HG03565 (cell line): ENCODE results near the gene TLX1.

ENCODE experiments used
- ATAC-seq: cut with Tn5 transposase; IDR thresholded peaks from one replicate; pipeline ENCODE4 v1.9.1; 2021; ENCODE audit warnings: mild to moderate bottlenecking, moderate library complexity; ENCODE audit not compliant: unreplicated experiment

Gene TLX1

DNA sequence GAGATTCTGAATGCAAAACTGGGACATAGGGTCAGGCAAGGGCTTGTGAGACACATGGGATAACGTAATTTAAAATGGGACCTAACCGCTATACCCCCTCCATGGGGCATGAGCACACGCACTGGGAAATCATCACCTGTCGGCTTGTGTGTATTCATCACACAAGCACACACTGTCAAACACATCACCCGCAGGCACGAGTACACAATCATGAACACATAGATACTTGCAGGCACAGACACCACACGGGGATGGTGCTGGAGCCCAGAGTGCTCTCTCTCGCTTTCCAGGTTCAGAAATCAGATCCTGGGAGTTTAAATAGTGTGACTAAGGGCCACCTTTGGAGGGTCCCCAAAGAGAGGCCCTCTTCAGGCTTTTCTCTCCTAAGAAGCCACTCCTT, 19.6 kb upstream of the TLX1 start:
- ATAC-seq: no peak

DNA sequence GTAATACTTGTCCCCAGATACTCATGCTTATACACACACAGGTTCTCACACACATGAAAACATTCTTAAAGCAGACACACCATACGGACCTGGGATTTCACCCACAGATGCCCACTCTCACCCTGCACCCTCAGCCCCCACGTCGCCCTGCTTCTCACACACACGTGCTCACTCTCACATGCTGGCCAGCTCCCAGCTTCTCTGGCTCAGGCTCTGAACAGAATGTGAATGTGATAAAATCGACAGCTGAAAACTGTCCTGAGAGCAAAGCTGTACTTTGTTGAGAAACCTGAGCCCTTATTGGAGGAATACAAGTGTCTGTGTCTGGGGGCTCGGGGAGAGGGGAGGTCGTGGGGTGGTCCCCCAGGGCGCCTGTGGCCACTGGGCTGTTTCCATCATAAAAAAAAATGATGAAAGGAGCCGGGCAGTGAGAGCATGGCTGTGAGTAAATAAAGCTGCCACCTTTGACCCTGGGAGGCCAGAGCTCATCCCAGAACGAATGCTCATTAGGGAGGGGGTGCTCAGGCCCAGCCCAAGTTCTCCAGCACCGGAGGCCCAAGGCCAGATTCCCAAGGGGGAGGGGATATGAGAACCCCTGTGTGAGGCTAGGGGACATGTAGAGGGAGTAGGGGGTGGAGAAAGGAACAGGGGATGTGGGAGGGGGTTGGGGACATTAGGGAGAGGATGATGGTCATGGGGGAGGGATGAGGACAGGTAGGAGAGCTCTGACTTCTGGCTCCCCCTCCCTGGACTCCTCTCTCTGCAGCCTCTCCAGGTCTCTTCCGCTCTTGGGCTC, 18.1 kb upstream of the TLX1 start:
- no peak for ATAC-seq

DNA sequence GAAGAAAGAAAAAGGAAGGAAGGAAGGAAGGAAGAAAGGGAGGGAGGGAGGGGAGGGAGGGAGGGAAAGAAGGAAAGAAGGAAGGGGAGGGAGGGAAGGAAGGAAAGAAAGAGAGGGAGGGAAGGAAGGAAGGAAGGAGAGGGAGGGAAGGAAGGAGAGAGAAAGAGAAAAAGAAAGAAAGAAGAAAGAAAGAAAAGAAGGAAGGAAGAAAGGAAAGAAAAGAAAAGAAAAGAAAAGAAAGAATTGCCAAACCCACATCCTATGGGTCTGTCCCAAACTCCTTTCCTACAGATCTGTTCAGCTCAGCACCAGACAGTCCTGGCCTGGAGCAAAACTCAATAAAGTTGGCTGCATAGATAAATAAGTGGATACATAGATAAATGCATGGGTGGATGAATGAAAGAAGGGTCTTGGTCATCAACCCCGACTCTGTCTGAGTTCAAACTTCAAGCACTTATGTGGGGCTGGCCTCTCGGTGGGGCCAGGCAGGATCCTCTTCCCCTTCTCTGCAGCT, 17.2 kb upstream of the TLX1 start:
- no peak for ATAC-seq

DNA sequence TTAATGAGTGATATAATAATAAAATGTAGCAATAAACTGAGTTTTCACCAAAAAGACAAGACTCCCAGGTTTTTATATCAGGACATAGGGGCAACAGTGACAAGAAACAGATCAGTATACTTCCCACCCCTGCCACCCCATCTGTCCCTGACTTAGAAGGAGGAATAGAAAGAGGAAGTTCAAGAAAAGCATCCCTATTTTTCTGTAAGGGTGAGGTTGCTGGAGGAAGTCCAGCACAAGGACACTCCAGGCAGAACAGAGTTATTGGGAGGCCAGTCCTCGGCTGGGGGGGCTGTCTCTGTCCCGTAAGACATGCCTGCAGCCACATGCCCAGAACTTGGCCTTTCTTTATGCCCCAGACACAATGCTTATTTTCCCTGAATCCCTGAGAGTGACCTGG, 16.5 kb upstream of the TLX1 start:
- no peak for ATAC-seq

DNA sequence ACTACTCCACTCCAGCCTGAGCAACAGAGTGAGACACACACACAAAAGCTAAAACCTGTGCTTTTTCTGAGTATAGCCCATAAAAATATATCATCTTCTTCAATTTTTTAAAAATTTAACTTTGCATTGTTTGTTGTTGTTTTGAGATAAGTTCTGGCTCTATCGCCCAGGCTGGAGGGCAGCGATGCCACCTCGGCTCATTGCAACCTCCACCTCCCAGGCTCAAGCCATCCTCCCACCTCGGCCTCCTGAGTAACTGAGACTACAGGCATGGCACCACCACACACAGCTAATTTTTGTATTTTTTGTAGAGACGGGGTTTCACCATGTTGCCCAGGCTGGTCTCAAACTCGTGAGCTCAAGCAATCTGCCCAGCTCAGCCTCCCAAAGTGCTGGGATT, 14.3 kb upstream of the TLX1 start:
- ATAC-seq: no peak

DNA sequence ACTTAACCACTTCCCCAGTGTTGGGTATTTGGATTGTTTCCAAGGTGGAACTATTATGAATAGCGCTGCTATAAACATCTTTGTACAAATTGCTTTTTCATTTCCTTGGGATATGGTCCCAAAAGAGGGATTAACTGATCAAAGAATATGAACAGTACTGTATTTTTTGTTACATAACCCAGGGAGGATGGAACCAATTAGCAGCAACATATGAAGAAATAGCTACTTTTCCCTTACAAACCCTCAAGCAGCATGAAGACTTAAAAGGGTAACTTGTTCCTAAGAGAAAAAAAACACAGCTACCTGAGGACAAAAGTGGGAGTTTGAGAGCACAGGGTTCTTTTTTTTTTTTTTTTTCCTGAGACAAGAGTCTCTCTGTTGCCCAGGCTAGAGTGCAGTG, 13.1 kb upstream of the TLX1 start:
- ATAC-seq: no peak

DNA sequence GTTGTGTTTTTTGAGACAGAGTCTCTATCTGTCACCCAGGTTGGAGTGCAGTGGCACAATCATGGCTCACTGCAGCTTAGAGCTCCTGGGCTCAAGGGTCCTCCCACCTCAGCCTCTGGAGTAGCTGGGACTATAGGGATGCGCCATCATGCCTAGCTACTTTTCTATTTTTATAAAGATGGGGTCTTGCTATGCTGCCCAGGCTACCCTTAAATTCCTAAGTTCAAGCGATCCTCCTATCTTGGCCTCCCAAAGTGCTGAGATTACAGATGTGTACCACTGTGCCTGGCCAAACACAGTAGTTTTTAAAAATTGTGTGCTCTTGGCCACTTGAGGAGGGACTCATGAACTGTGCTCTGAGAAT, 10.6 kb upstream of the TLX1 start:
- no peak for ATAC-seq

DNA sequence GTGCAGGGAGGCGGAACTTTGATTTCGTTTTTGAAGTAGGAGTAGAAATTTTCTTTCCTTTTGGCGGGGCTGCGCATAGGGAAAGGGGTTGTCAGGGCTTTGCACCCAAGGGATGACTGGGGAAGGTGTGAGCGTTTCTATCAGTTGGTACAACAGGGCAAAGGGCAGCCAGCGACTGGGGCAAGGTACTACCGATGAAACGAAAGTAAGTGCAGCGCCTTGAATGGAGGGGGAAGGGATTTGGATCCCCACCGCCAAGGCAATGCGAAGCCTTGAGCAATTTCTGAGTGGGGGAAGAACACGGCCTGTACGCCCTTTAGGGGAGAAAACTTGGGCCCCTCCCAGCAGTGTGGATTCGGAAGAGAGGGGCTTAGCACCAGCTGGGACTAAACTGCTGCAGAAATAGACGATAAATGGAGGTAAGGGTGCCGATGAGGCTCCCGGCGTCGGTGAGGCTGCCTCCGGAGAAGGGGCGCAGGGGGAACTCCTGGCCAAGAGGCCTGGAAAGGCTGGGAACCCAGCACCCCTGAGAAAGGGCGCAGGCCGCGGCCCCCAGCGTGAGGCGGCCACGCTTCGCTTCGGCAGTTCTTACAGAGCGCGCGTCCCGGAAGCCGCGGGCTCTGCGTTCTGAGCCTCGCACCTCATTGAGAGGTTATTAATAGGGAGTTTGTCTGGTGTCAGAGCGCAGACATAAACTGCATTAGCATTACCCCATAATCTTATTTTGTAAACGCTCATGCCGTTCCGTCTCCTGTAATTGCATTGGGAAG, 10.0 kb upstream of the TLX1 start:
- ATAC-seq: no peak

DNA sequence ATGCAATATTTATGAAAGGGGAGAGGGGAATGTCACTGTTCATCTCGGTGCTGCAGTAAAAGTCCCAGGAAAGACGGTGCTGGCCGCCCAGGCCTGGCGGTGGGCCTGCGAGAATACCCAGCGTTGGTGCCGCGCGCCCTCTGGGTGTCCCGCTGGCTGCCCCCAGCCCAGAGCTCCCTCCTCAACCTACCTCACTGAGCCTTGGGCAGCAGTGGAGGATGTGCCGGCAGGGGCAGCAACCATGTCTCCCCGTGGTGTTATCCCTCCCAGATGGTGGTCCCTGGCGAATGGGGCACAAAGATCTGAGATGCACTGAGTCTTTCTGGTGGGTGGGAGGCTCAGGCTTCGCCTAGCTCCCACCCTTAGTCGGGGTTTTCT, 9.5 kb upstream of the TLX1 start:
- ATAC-seq: no peak

DNA sequence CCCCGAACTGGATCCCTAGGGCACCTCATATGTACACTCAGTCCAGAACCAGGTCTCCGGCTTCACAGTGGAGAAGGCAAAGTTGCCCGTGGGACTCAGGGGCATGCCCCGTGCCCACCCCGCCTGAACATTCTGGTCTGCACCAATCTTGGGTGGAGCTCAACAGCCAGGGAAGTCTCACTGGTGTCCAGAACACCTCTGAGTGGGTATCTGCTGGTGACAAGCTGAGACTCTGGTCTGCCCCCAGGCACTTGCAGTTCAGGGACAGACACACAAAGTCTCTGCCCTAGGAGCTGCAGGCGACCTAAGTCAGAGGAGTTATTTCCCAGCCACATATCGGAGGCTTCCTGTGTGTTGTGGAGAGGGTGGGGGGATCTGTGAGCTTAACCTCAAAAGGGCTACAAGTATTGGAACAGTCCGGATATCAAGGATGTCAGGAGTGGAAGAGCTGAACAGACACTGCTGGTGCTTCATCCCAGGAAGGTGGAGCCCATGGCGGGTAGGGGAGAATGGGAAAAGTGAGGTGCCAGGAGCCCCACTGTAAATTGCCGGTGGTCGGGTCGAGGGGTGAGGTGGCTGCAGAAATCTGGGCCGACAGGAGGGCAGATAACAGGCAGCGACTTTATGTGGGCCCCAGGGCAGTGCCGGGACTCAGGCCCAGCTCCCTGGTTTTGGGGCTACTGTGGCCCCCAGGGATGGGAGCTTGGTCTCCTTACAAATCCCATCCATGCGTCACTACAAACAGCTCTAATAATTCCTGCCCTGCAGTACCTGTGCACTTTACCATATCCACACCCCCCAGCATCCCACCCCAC, 8.6 kb upstream of the TLX1 start:
- ATAC-seq: no peak

DNA sequence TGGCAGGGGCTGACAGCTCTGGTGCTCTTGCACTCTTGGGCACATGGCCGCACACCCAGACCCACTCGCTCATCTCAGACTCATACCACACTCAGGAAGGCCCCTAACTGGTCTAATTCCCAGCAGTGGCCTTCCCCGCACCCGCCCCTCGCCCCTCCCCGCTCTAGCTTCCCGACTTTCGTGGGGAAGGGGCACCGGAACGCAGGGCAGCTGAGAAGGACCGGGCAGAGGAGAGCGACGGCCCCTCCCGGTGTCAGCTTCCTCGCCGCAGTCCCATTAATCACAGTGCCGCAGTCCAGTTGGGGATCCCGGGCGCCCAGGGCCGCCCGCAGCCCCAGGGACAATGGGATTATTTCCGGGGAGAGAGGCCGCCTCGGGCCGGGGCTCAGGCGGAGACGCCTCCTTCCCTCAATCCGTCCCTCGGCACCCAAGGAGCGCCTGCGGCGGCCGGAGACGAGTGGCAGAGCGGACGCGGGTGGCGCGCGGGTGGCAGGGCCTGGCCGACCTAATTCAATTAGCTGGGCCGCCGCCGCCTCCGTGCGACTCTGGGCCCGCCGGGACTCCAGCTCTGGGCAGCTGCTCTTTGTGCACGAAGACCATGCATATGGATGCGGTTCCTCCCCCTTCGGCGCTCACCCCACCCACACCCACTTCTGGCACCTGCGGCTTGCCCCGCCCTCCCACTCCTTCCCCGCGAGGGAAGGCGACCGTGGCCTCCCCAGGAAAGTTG, 7.8 kb upstream of the TLX1 start:
- ATAC-seq: no peak

DNA sequence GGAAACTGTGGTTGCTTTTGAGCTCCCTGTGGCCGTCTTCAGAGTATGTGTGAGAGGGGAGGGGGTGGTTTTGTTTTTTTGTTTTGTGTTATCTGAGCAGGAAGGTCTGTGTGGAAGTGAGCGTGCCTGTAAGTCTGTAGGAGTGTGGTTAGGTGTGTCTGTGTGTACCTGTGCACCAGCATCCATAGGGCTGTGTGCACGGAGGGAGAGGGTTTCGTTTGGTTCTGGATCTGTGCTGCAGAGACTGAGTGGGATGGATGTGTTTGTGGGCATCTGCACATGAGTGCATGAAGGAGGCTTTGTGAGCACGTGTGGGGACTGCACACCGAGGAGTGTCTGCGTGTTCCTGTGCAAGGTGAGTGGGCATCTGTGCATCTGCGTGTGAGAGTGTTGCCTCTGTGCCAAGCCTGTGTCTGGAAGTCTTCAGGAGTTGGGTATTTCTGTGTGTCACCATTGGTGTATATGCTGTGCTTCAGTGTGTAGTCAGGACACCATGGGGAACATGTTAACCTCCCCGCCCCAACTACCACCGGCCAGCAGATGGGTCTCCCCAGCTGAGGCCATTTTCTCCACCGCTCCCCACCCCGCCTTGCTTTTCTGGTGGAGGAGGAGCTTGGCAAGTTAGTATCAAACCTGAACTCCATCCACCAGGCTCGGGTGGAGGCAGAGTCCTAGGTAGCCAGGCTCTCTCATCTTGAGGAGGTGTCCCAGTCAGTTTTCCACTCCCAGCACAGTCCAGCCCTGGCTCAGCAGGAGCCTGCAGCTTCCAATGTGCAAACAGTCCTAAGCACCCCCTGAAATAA, 7.1 kb upstream of the TLX1 start:
- no peak for ATAC-seq

DNA sequence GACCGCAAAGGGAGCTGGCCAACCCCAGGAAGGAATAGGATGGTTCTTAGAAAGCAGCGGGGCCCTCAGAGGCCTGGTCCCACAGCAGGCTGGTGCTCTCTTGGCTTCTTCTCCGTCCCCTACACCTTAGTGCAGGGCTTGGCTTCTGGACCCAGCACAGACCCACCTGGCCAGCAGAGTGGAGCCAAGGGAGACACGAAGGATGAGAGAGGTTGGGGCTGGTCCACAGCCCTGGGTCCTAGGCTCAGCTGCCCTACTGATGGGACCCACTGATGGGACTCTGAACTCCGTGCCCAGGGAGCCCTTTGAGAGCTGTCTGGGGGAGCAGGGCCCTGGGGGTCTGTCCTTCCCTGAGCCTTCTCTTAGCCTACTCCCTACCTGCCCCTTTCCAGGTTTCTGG, 6.2 kb upstream of the TLX1 start:
- no peak for ATAC-seq

DNA sequence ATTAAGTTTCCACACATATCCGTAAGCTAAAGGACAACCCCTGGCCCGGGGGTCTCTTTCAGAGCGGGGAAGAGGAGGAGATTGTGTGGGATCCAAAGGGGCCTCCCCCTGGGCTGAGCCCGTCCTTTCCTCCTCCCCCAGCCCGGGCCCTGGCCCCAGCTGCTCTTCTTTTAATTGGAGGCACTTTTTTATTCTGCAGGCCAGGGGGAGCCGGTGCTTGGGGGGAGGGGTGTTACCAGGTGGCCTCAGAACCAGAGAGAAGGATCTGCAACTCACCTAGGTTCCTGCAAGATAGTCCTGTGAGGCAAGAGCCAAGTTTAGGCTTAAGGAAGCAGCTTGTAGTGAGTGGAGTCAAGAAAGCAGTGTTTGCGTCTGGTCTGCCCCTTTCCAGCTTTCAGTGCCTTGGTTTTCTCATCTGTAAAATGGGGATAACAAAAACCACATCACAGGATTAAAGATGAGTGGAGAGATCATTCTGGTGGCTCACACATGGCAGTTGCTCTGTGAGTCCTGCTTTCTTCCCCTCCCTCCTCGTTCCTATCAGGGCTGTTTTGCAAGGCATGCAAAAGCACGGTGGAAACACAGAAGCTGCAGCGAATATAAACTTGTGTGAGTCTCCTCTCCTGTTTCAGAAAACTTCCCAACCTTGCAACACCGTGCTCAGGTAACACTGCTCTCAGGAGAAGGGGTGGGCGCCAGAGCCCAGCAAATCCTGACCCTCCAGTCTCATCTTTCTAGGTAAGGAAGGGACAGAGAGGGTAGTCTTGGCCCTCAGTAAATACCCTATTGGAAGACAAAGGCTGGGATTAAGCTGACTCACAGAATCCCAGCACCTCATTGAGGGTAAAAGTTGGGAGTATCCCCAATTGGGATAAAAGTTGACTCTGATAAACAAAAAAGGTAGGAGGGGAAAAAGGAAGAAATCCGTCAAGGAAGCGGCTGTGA, 4.1 kb upstream of the TLX1 start:
- no peak for ATAC-seq

DNA sequence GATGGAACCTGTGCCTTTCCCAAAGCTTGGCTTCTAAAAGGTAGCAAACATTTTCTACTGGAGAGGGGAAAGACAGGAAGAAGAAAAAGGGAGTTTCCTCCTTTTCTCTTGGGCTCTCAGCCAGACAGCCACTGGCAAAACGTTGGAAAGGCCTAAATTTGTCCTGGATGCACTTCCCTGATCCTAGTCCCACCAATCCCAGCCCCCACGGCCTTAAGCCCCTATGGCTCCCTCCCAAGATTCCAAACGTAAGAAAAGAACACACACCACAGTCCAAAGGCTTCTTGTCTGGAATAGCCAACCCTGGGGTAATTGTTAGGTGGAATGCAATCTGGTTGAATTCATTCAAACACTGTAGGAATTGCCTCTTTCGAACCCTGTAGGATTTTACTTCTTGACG, 959 bp upstream of the TLX1 start:
- no peak for ATAC-seq

DNA sequence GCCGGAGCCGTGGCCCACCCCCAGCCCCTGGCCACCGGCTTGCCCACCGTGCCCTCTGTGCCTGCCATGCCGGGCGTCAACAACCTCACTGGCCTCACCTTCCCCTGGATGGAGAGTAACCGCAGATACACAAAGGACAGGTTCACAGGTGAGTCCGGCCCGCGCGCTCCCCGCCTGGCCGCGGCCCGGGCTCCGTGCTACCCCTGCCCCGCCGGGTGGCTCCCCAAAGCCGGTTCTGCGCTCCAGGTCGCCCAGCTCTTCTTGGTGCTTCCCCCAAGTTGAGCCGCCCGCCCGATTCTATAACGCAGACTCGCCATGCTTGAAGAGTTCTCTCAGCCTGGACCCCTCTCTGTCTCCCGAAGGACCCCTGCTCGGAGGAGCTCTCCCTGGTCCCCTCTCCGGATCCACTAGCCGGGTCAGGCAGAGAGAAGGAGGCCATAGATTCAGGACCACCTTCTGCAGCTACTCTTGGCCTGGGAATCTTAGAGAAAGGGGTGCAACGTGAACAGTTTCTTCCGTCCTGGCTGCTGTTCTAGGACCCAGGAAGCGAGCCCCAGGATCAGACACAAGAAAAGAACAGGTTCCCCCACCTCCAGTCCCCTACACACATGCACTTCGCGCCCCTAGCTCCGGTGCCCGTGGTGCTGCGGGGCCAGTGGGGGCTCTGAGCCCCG, 999 bp downstream of the TLX1 start:
- ATAC-seq: no peak

DNA sequence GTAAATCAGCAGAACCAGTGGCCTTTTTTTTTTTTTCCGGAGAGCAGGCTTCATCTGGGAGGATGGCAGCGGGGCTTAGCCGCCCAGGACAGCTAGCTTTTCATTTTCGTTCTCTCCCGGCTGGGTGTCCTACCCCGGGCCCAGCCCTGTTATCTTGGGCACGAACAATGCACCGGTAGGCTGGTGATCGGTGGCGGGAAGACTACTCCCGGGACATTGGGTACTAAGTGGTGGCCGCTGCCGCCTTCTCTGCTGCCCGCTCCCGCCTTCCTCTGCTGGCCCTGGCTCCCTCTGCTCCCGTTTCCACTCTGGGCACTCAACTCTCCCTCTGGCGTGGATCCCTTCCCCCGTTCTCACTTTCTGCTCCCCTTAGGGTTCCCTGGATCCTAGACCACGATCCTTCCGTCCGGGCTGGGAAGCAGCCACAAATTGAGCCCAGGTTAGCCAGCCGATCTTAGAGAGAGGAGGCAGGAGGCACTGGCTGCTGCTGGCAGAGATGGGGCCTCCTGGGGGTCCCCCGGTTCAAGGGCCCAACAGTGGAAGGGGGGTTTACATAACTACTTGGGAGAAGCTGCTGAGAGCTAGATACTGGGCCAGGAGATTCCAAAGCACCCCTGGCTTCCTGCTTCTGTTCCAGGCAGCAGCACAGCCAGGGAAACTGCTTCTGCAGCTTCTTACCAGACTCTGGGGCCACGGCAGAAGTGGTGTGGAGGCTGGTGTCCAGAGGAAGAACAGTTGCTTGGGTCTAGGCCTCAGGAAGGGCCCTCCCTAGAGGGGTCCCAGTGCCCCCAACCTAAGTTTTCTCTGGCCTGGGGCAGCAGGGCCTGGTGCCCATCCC, 1.8 kb downstream of the TLX1 start:
- ATAC-seq: no peak
